NCI-H82 treated with DMSO at 0.1 percent for 48 hours (cell line): Measurements from ENCODE around the gene TEX44.

ENCODE experiments used
- DNase-seq: peaks from one replicate; lab custom pipeline; 2025; ENCODE audit not compliant: unreplicated experiment; lab: John Stamatoyannopoulos, UW

Gene TEX44

DNA sequence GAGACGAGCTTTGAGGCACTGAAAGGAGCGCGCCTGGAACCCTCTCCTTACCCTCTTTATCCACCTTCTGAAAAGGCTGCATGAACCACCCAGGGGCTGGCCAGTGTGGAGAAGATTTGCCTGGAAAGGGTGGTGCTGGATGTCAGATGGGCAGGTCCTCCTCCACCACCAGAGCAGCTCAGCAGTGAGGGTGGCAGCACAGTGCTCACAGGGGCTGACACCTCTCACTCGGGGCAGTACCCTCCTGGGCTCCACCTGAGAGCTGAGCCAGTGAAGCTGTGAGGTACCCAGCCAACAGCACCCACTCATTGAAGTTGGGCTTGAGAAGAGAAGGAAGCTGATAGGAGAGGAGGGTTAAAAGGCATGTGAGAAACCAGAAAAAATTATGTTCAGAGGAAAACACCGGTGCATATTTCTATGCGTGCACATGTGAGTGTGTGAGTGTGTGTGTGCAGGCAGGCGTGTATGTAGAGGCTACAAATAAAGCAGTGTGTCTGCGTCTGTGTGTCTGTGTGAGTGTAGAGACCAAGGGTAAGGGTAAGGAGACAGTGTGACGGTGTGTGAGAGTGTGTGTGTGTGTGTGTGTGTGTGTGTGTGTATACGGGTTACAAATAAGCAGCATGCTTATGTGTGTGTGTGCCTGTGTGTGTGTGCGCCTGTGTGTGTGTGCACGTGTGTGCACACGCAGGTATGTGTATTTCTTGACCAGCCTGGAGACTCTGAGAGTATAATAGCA is 40.7 kb downstream of the TEX44 start:
- DNase-seq: no peak

DNA sequence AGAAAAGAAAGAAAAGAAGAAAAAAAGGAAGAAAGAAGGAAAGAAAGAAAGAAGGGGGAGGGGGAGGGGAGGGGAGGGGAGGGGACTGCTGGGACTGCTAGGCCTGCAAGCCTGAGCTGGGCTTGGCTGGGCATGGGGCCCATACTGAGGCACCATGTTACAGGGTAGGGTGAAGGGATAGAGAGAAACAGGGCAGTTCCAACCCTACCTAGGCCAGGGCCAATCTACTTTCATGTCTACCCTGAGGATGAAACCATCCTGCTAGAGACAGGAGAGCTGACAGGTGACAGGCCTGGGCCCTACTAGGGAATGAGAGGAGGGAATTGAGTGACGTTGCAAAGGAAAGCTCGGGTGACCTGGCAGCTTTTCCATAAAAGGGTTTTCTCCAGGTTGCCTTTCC is 41.7 kb downstream of the TEX44 start:
- no peak for DNase-seq

DNA sequence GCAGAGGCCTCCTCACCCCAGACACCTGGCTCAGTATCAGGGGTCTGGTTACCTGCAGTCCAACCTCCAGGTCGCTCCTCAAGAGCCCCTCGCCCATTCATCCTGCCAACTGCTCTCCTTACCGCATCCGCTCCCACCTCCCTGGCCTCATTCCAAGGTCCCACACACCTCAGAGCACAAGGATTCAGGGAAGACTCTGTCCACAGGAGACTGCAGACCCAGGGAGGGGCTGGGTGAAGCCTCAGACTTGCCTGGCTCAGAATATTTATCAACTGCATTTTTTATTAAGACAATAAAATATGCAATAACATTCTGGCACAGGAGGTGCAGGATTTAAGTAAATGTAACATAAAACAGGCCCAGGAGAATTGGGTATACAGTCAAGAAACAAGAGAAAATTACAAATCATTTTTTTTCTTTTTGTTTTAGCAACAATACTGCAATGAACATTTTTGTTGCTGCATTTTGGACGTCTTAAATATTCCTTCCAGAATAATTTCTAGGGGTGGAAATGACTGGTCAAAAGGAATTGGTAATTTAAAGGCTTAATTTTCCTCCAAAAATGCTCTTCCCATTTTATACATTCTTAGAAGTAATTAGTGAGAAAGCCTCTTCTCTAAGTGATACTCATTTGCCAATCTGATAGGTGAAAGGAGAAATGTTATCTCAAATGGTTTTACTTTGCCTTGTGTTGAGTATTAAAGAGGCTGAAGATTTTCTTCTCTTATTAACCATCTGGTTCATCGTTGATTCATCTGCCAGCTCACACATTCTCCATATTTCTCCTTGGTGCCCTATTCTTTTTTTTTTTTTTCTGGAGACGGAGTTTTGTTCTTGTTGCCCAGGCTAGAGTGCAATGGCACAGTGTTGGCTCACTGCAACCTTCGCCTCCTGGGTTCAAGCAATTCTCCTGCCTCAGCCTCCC is 42.5 kb downstream of the TEX44 start:
- DNase-seq: no peak

DNA sequence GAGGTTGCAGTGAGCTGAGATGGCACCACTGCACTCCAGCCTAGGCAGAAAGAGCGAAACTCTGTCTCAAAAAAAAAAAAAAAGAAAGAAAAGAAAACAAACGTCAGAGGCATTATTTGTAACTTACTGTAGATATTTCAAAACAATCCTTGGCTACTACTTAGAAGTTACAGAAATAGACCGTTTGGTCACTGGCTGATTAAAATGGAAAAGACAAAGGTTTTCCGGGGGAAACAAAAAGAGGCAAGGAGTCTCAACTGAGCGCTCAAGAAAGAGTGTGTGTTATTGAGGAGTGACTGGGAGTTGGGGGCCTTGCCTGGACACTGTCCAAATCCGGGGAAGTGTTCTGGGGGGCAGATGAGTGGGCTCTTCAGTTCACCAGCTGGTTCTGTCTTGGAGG is 47.6 kb downstream of the TEX44 start:
- no peak for DNase-seq

DNA sequence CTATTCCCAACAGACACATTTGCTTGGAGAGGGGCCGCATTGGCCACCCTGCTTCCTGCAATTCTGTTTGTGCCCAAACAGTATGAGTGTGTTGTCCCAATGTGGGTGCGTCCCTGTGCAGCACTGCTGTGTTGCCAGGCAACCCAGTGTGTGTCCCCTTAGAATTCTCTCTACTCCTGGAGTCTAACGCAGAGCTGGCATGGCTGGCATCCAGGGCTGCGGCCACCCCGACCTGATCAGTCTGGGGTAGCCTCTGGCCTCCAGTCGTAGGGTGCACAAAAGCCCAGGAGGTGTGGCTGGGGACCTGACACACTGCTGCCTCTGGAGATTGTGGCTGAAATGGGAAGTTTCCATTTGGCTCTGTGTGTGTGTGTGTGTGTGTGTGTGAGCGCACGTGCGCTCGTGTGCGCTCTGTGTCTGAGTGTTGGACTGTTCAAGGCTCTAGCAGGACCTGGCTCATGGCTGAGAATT is 48.0 kb downstream of the TEX44 start:
- no peak for DNase-seq

DNA sequence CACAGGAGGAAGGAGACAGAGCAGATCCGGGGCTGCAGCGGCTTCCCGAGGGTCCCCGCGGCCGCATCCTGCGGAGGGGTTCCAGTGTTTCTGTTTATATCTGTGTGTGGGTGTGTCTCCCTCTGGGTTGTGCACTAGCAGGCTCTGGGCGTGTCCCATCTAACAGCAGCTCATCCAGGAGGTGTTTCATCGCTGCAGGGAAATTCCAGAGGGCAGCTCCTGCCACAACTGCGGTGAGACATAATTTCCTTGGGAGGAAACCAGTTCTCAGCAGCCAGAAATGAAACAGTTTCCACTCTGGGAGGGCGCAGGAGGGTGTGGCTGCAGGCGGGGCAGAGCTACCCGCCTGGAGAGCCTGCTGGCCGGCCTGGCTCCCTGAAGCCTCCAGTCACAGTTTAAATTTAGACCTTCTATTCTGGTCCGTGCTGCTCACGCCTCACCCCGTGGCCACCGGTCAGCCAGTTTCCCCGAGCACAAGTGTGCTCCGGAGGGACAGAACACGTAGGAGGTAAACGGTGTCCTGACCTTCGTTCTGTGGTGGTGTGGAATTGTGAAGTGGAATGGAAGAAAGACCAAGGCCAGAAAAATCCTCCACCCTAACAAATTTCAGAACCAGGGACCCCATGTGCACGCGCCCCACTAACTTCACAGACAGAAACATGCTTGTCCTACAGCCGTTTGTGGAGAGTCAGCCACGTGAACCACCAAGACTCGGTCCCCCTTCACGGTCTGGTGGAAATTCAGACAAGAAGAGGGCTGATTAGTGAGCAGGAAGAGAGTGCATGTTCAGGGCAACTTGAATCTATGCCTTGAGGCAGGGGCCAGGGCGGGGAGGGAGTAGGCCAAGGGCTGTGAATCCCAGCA is 50.2 kb downstream of the TEX44 start:
- no peak for DNase-seq

DNA sequence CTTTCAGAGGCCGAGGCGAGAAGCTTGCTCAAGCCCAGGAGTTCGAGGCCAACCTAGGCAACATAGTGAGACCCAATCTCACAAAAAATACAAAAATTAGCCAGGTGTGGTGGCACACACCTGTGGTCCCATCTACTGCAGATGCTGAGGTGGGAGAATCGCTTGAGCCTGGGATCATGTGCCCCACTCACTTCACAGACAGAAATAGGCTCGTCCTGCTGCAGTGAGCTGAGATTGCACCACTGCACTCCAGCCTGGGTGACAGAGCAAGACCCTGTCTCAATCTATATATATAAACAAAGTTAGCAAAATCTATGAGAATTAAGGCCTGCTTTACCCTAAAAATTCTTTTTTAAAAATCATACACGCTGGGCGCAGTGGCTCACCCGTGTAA is 50.8 kb downstream of the TEX44 start:
- DNase-seq: no peak
